ENCODE measurements around the gene DNAI4. TPM values are rescaled to one million over a fixed set of nuclear protein-coding genes. Genes with fewer than 3 reads are reported as not detected.
"Not testable (repeated sequence)": the region's sequence is repeated elsewhere in the genome, so short reads cannot be mapped to it uniquely, and the experiment has no call there.

The DNAI4 gene
- total RNA-seq, 1 experiment from 2014 or later, result 0.05 TPM

DNA sequence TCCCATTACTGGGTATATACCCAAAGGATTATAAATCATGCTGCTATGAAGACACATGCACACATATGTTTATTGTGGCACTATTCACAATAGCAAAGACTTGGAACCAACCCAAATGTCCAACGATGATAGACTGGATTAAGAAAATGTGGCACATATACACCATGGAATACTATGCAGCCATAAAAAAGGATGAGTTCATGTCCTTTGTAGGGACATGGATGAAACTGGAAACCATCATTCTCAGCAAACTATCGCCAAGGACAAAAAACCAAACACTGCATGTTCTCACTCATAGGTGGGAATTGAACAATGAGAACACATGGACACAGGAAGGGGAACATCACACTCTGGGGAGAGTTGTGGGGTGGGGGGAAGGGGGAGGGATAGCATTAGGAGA is 138.9 kb downstream of the DNAI4 start:
- DNase-seq (ENCODE audit: low read depth, low spot score); in situ Hi-C loops (cut with HindIII; ENCODE audit: low pct_unique_long_range_greater_than_20kb, low sequenced_read_pairs): not testable (repeated sequence)

DNA sequence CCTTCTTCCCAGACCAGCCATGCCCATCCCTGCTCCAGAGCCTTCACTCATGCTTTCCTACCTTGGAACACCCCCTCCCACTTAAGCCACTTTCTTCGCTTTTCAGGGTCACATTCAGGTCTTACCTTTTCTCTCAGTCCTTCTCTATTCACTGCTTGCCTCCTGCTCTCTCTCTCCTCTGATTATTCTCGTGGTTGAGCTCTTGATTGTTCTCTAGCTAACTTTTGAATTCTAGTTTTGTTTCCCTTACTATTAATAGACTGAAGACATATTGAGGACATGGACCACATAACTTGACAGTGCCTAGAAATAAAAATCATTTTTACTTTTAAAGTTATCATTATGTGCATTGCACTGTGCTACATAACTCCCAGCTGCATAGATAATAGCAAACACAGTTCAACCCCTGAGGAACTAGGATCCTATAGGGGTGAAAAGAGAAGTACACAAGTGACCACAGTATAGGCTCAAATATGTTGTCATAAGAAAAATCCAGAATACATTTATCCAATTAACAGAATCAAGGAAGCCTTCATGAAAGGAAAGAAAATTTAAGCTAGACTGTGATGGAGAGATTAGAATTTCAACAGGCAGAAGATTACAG is 145.1 kb downstream of the DNAI4 start:
- DNase-seq (ENCODE audit: low read depth, low spot score), result no peak
- in situ Hi-C loops (cut with HindIII; ENCODE audit: low pct_unique_long_range_greater_than_20kb, low sequenced_read_pairs), result no loop called here

DNA sequence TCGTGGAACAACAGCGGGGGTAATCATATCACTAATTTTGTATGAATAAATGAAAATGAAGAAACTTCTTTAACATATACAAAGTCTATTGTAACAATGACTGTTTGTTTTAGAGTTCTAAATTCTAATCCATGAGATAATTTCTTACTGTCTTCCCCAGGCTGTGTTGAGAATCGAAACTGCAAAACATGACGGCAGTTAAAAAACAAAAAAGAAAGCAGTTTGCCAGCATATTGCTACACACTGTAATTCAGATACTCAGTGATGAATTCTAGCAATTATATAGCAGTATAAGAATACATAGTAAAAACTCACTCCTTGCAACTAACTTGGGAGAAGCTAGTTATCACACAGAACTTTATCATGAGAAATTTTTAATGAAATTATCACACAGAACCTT is 145.7 kb downstream of the DNAI4 start:
- in situ Hi-C loops (cut with HindIII; ENCODE audit: low pct_unique_long_range_greater_than_20kb, low sequenced_read_pairs), result no loop called here
- DNase-seq (ENCODE audit: low read depth, low spot score), result no peak

DNA sequence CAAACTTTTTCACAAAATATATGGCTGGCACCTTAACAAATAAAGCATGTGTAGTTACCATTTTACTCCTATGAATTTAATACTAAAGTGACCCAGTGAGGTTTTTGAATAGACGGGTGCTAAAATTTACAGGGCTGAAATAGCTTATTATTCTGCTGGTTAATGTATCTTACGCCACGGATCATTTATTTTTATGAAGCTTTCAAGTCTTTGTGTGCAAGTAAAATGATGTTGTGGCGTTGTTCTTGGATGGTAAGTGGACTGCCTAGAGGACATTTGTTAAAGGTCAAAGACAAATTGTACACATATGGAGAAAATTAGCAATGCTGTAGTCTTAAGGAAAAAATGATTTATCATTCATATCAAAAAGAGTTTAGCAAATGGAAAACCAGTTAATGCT is 146.4 kb downstream of the DNAI4 start:
- in situ Hi-C loops (cut with HindIII; ENCODE audit: low pct_unique_long_range_greater_than_20kb, low sequenced_read_pairs), result no loop called here
- DNase-seq (ENCODE audit: low read depth, low spot score), result no peak

DNA sequence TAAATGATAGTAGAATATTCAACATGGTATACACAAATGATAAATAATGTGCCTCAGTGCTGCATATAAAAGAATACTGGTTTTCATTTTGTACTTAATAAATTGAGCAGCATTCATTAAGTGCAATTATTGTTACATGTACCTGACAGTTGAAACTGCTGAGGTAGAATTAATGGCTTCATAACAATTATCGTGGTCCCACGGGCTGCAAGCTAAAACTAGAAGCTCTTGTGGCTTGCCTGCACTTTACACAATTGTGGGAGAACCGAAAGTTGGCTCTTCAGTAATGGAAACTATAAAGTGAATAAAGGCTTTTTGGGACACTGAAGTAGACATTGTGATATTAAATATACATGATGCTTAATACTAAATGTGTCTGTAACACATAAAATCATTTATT is 146.8 kb downstream of the DNAI4 start:
- no peak for DNase-seq (ENCODE audit: low read depth, low spot score)
- in situ Hi-C loops (cut with HindIII; ENCODE audit: low pct_unique_long_range_greater_than_20kb, low sequenced_read_pairs), result no loop called here

DNA sequence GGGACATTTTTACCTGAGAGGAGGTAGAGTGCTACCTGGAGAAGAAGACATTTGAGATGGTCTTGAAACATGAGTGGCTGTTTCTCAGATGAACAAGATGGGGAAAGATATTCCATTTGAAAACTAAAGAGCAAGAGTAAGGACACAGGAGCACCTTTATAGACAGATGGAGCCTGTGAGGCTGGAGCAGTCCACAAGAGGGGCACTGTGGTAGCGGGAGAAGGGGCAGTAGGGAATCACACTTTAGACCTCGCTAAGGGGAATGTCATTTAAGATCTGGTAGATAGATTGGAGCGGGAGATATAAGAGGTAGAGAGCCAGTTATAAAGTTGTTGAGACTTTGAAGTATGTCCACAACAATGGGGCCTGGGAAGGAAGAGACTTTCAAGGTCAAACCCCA is 149.0 kb downstream of the DNAI4 start:
- in situ Hi-C loops (cut with HindIII; ENCODE audit: low pct_unique_long_range_greater_than_20kb, low sequenced_read_pairs), result no loop called here
- no peak for DNase-seq (ENCODE audit: low read depth, low spot score)

DNA sequence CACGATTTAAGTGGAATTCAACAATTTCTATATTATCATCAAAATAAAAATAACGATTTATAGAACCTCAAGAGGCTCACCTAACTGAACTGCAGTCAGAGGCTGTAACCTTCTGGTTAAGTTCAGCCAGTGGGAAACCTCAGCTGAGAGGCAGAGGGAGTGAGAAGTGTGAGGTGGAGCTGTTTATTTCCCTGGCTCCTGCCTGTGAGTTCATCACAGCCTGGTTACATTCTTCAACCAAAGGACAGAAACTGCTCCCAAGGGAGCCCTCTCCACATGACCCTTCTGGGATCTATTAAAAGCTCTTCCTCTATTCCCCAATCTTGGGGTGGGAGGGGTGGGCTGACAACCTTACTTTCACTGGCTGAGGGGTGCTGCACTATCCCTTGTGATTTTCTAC is 150.2 kb downstream of the DNAI4 start:
- in situ Hi-C loops (cut with HindIII; ENCODE audit: low pct_unique_long_range_greater_than_20kb, low sequenced_read_pairs), result no loop called here
- no peak for DNase-seq (ENCODE audit: low read depth, low spot score)

DNA sequence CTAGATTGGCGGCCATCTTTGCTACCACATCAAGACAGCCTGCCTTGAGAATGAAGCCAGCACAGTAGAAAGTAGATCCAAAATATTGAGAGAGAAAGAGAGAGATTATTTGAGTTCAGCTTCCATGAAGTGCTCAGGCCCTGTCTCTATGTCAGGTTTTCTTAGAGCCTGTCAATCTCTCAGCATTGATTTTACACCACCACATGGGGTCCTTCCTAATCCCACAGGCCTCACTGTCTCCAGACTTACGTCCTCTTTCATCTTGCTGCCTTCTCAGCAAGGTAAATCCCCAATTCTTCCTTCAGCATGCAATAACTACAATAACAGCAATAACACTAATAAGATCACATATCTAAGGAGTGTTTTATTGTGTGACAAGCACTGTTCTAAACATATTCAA is 151.4 kb downstream of the DNAI4 start:
- in situ Hi-C loops (cut with HindIII; ENCODE audit: low pct_unique_long_range_greater_than_20kb, low sequenced_read_pairs), result no loop called here
- no peak for DNase-seq (ENCODE audit: low read depth, low spot score)

DNA sequence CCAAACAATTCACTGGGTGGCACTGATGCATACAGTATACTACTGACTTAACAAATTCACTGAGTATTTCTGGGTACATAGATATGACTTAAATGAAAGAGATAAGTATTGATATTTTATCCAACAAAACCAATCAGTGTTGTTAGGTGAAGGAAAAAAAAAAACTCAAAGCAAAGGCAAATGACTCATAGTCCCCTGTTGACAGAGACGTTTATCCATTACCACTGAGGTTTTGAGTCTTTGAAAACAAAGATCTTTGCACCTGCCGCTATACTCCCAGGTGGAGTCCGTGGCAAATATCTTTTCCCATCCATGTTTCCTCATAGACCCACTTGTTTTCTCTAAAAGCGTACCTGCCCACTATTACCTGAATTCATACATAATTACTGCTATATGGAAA is 154.0 kb downstream of the DNAI4 start:
- in situ Hi-C loops (cut with HindIII; ENCODE audit: low pct_unique_long_range_greater_than_20kb, low sequenced_read_pairs), result no loop called here
- DNase-seq (ENCODE audit: low read depth, low spot score), result no peak

DNA sequence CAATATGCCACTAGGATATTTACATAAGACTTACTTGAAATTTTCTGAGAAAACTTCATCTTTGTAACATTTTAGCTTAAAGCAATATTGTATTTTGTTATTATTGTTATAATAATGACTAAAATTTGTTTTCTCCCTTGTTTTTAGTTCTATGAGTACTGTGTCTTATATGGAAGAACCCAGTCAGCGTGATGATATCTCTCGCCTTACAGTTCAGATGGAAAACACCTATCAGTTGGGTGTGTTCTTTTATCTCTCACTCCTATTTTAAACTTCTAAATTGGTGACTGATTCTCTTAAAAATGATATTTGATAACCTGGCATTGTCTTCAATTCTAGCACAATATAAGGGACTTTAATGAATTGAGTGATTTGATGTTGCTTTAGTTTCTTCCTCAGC is 154.4 kb downstream of the DNAI4 start:
- DNase-seq (ENCODE audit: low read depth, low spot score), result no peak
- in situ Hi-C loops (cut with HindIII; ENCODE audit: low pct_unique_long_range_greater_than_20kb, low sequenced_read_pairs), result no loop called here

DNA sequence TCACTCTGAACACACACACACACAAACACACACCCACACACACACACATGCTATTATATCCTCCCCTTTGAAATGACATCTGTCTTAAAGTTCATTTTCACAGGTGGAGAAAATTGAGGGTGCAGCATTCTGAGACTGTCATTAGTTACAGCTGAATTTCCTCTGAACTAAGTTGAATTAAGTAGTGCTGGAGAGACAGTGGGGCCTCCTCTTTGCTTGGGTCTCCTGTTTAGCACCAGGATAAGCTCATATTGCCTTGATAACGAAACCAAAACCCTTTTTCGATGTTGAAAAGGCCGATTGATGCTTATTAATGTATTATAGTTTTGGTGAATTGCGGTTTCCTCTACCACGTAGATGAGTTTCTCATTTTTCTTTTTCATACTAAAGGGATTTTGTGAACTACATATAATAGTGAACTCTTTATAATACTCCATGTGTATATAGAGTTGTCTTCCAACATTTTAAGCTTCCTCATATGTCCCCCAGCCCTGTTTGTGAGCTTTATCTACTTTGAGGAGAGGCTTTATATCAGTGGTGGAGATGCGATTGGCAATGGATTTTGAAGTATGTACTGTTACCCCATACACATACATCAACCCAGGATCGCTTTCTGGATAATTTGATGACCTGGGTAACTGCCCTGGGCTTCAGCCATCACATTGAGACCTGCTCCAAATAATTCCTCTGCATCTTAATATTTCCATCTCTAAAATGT is 155.0 kb downstream of the DNAI4 start:
- DNase-seq (ENCODE audit: low read depth, low spot score), result peak; percentile 32
- in situ Hi-C loops (cut with HindIII; ENCODE audit: low pct_unique_long_range_greater_than_20kb, low sequenced_read_pairs), result no loop called here

DNA sequence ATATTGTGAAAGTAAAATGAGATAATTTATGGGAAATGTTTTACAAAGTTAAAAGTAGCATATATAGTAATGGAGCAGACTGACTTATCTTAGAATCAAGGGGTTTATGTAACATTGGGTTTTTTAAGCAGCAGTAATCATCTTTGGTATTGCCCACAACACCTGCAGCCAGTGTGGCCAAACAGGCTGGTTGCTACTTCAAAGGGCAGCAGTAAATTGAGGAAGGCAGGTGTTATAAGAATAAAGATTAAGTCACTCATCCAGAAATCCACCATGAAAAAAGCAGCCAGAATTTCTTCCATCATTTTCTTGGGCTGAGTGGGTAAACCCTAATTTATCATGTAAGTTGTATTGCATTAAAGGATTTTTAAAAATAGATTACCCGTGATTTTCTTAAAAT is 155.7 kb downstream of the DNAI4 start:
- in situ Hi-C loops (cut with HindIII; ENCODE audit: low pct_unique_long_range_greater_than_20kb, low sequenced_read_pairs), result no loop called here
- DNase-seq (ENCODE audit: low read depth, low spot score), result no peak

DNA sequence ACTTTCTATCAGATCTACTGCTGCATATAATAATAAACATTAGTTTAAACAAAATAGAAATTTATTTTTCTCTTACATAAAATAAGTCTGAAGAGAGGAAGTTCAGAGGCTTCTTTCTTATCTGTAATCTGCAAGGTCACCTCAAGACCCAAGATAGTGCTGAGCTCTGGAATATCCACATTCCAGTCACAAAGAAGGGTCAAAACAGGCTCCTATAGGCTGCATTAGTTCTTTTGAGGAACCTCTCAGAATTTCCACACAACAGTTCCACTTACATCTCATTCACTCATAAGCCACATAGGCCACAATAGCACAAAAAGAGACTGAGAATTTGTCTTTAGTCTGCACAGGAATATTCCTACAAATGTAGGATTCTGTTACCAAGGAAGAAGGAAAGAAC is 157.0 kb downstream of the DNAI4 start:
- DNase-seq (ENCODE audit: low read depth, low spot score), result no peak
- in situ Hi-C loops (cut with HindIII; ENCODE audit: low pct_unique_long_range_greater_than_20kb, low sequenced_read_pairs), result no loop called here

DNA sequence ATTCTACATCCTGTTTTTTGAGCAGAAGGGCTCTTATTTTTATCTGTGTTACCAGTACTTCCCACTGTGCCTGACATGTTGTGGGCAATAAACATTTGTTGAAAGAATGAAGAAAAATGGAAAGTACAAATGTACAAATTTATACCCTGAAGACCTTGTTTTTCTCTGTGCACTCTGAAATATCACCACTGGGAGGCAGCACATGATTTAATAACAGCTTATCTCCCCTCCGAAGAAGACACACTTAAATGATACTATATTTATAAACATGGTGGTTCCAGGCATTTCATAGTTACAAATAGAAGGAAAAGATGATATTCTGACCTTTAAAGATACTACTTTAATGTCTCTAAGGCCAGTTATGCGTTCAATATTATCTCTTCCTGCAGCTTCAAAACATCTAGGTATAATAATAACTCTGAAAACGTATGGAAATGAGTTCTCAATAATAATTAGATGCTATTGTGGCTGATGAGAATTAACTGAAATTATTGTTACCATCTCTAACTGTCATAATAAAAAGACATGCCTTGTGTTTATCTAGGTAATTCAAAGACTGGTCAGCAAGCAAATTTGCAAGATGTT is 159.6 kb downstream of the DNAI4 start:
- DNase-seq (ENCODE audit: low read depth, low spot score), result peak; percentile 68
- in situ Hi-C loops (cut with HindIII; ENCODE audit: low pct_unique_long_range_greater_than_20kb, low sequenced_read_pairs), result no loop called here

Other genes with a start within 250 kb of the DNAI4 start
- gene DYNLT5, start 172.4 kb downstream of the DNAI4 start, total RNA-seq (2014; rRNA removed; shearing (Covaris generic)), result not detected in 2 replicates
- gene INSL5, start 123.6 kb downstream of the DNAI4 start, total RNA-seq (2014; rRNA removed; shearing (Covaris generic)), result not detected in 2 replicates
- gene MIER1, start 134 bp upstream of the DNAI4 start, total RNA-seq (2014; rRNA removed; shearing (Covaris generic)), result 14.6 and 16.3 TPM in 2 replicates
- gene SLC35D1, start 129.3 kb upstream of the DNAI4 start, total RNA-seq (2014; rRNA removed; shearing (Covaris generic)), result 5.4 TPM in 2 replicates
- gene C1orf141, start 210.1 kb upstream of the DNAI4 start, total RNA-seq (2014; rRNA removed; shearing (Covaris generic)), result not detected in 2 replicates
- 1.5 and 2.4 TPM in 2 replicates for gene IL23R, start 241.6 kb upstream of the DNAI4 start, total RNA-seq (2014; rRNA removed; shearing (Covaris generic))